ELR (cell line): Measurements from ENCODE around the gene KIF26B.
"Not testable (repeated sequence)": the region's sequence is repeated elsewhere in the genome, so short reads cannot be mapped to it uniquely, and the experiment has no call there.

Experiments used
- DNase-seq: peaks from one replicate; pipeline ENCODE4 v3.0.0-alpha.2; 2015; ENCODE audit warnings: low read depth

Gene KIF26B

DNA sequence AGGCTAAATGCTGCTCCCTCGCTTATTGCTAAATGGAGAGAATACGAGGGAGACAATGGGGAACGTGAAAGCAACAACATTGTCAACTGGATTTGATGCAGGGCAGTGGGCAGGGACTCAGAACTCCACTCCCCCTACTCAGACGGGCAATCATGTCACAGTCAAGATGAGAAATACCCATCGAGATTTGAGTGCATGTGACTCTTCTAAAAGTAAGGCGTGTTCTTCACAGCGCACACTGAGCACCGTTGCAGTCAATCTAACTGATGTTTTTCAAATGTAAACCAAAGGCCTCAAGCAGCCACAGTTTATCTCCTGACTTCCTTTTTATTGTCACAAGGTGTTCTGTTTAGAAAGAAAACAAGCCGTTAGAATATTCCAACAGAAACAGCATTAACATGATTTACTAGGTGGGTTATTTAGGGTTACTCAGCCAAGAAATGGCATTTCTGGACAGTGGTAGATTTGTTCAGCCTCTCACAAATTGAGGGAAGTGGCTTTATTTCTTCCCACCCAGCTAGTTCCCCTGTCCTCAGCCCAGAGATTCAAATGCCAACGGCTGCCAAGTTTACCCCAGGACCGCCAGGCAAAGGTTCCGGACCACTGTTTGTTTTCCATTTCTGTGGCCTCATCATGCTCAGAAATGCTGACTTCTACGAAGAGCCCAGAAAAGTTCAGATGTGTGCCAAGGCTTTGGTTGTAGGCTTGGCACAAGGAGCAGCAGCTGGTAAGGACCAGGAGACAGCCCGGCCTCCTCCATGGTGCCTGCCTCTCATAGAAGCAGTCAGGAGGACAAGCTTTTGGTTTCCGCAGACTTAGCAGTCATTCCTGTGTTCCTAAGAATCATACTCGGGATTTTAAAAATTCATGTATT lies 171.4 kb downstream of the KIF26B start:
- no peak for DNase-seq

DNA sequence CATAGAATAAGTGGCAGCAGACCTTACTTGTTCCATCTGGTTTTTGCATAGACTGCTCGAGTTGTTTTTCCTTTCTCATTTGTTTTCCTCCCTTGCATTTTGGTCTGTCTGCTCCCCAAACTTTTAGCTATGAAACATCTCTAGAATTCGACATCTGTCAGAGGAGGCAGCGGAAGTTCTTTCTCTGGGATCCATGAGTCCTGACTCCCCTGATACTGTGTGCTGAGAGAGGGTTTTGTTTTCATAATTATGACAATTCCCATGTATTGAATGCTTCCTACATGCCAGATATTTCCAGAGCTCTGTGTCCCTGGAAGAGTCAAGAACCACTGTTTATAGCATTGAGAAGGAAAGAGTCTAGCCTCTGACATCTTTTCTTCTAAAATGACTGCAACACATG lies 172.6 kb downstream of the KIF26B start:
- no peak for DNase-seq

DNA sequence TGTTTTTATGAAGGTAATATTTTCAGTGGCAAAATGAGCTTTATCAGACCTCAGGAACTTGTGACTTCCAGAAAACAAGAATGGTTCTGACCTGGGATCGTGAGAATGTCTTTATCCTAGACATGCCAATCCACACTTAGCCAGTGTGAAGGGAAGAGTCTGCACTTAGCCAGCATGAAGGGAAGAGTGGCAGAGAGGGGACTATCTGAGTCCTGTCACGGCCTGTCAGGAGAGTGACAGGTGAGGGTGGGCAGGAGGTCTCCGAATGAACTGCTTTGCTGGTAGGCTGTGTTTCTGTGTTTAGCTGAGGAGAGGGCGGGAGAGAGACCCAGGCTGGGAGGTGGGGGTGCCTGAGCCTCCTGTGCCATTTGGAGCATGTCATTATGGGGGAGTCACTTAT lies 173.1 kb downstream of the KIF26B start:
- DNase-seq = no peak

DNA sequence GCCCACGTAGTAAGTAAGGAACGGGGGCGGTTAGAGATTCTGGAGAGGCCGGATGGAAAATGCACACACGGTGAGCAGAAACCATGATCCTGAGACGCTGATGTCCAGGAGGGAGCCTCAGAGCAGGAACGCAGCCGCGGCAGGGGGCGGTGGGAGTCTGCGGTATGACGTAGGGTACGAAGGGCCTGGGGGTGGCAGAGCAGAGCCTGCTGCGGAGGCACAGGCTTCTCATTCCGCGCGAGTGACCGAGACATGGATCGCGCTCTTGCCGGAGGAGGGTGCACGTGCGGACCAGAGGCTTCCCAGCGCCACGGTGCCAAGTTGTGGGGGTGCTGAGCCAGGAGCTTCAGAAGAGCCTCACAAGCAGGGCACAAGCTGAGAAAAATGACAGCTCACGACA lies 176.2 kb downstream of the KIF26B start:
- no peak for DNase-seq

DNA sequence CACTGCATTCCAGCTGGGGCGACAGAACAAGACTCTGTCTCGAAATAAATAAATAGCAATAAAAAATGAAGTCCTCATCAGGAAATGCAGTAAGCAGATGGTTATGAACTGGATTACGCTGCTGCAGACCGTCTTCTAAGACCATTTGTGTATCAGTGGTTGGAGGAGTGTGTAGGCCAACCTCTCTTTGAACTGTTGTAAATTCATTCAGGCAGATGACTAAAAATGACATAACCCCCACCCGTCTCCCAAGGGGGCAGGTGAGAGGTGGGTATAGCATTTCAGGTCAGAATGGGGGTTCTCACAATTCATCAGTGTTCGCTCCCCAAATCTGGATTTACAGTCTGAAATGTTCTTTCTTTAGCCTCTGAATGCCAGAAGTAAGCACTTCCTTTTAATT lies 177.3 kb downstream of the KIF26B start:
- DNase-seq = no peak

DNA sequence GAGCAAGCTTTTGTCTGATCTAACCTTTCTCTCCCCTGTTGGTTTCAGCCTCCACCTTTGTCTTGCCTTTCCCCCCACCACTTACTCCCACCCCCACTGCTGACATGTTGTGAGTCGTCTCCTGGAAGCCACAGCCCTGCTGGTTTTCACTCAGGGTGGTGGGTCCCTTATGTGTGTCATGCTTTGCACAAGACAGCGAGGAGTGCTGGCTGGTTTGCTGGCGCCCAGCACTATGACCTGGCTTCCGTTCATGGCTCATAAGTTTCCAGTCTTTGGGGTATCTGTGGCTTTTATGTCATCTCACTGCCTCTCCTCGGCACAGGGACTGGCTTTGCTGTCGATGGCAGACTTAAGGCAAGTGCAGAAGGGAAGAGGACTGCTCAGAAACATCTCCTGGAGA lies 177.7 kb downstream of the KIF26B start:
- no peak for DNase-seq

DNA sequence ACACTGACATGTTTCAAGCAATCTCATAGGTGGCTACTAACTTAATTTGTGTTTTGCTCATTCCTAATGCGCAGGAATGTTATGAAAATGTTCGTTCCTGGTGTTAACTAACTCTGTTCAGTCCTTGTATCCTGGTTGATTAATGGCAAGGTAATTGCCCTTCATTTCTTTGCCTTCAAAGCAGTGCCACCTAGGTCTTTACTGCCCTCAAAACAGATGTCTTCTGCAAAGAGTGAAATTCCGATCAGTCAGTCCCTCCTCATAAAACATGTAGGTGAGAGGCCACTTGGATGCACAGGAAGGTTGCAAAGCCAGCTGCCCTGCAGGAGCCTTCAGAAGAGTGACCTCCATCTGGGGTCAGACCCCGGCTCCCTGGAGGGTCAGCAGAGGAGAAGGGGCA lies 179.4 kb downstream of the KIF26B start:
- DNase-seq = no peak

DNA sequence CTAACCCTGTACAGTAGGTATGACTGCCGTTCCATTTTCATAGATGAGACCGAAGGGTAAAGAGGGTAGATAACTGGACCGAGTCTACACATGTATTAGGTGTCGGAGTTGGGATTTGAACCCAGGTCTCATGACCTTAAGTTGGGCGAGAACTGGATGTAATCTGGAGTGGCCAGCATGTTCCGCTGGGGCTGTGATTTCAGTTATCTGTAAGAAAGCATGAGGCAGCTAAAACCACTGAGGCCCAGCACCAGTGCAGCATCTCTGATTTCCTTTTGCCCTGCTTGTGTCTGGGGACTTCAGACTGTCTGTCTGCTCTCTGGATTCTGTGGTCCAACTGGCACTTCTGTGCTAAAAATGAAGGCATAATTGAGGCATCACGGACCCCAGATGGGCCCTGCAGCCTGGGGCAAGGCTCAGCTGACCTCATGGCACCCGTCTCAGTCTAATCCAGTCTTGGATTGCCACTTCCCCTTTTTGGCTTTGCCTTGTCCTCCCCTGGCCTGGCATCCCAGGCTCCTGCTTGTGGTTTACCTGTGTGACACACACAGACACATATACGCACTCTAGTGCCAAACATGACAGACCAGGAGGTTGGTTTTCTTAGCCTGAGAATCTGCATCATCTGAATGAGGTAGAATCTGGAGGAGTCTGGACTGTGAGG lies 180.2 kb downstream of the KIF26B start:
- no peak for DNase-seq

DNA sequence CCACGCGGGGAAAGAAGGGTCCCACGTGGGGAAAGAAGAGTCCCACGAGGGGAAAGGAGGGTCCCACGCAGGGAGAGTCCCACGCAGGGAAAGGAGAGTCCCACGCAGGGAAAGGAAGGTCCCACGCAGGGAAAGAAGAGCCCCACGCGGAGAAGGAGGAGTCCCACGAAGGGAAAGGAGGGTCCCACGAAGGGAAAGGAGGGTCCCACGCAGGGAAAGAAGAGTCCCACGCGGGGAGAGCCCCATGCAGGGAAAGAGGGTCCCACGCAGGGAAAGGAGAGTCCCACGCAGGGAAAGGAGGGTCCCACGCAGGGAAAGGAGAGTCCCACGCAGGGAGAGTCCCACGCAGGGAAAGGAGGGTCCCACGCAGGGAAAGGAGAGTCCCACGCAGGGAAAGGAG lies 180.9 kb downstream of the KIF26B start:
- not testable (repeated sequence) for DNase-seq

DNA sequence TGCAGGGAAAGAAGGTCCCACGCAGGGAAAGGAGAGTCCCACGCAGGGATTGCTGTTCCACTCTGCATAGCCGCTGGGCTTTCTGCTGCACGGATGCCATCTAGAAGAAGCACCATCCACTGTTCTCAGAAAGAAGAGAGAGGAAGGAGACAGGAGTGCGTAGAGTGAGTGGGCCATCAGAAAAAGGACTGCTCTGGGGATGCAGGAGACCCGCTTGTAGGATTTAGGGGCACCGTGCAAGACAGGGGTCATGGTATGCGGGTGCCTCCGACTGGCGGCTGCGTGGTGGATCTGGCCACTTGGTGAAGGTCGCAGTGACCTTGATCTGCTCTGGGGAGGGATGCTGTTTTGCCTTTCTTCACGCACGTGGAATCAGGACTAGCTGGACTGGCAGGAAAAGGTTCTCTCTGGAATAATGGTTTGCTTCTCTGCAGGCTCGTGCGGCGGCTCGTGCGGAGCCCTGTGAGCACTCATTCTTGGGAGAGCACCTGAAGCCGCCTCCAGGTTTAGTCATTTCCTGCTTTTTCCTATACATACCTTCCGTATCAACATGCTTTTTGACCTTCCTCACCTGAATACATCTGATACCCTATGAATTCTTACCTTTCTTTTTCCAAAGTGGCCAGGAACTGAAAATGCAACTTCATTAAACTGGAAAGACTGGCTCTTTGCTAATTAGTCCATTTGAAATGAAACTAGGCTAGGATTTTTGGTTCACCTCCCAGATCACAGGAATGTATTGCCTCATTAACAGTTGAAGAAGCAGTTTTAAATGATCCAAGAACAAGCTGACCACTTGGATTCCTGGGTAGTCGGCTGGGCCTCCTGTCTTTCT lies 181.6 kb downstream of the KIF26B start:
- no peak for DNase-seq

DNA sequence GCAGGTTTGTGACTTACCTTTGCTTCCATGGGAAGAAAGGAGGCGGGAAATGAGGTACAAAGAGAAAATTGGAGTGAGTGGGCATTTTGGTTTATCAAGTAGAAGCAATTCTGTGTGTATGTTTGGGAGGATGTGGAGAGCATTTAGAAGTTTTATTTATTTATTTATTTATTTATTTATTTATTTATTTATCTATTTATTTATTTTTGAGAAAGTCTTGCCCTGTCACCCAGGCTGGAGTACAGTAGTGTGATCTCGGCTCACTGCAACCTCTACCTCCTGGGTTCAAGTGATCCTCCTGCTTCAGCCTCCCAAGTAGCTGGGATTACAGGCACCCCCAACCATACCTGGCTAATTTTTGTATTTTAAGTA lies 182.2 kb downstream of the KIF26B start:
- not testable (repeated sequence) for DNase-seq

DNA sequence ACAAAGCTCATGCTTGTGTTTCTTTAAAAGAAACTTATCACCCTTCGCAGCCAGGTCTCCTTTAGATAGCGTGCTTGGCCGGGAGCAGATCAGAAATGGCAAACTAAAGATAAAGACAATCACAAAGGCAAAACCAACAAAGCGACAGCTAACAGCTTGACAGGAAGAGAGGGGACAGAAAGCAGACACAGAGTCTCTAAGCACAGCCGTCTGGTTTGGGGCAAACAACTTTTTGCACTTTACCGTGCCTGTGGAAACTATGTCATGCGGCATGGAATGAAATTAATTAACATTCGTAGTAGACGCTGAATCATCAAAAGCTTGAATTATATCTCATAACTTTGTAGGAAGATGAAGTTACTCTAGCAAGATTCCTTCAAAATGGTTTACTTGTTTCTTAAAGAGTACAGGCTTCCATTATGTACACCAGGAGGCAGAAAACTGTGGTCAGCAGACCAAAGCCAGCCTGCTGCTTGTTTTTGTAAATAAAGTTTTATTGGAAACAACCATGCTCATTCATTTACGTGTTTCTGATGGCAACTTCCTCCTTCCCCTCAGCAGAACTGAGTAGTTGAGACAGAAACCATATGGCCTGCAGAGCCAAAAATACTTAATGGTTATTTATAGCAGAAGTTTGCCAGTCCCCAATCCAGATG lies 183.2 kb downstream of the KIF26B start:
- no peak for DNase-seq

DNA sequence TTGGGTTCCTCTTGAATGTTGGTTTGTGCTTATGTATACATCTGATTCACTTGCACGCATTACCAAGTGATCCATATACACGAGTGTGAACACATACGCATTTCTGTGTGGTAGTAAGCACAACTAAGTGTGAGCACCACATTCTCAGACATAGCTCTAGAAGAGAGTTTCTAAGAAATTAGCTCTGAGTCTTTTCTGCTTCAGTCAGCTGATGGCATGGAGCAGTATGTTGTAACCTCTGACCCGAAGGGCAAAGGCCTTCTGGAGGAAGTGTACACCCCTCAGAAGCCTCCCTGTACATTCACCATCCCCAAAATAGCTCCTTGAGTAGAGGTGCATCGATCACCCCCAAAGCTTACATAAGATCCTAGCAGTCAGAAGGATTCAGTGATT lies 183.7 kb downstream of the KIF26B start:
- no peak for DNase-seq

DNA sequence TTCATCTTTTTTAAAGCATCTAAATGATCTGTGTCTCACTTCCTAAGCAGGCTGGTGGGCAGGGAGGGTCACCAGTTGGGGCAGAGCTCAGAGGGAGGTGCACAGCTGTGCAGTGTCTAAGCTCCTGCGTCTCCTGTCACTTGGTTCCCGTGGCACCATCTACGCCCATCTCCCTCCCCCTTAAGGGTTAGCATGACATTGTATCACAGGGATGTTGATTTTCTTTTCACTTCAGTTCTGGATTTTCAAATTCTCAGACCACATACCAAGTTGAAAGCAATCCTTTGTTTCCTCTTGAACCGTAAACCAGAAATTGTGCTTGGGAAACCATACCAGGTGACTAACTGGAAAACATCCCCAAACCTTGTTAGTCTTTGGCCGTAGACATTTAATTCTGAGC lies 187.0 kb downstream of the KIF26B start:
- DNase-seq = no peak

DNA sequence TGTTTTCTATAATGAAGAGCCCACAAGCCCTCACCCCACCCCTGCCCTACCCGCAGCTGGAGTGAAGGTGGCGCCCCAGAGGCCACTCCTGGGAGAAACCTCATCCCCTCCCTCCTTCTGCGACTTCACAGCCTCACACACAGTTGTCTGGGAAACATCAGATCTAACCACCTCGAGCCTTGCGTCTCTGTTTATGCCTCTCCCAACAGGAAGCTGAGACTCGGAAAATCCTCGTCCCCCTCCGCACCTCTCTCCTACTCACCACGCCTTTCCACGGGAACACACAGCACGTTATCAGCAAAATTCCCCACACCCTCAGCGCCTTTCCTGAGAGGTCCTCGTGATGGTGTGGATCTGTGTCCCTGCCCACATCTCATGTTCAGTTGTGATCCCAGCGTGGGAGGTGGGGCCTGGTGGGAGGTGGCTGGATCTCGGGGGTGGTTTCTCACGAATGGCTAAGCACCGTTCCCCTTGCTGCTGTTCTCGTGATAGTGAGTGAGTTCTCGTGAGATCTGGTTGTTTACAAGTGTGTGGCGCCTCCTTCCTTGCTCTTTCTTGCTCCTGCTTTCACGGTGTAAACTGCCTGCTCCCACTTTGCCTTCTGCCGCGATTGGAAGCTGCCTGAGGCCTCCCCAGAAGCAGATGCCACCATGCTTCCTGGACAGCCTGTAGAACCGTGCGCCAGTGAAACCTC lies 190.6 kb downstream of the KIF26B start:
- DNase-seq = no peak

DNA sequence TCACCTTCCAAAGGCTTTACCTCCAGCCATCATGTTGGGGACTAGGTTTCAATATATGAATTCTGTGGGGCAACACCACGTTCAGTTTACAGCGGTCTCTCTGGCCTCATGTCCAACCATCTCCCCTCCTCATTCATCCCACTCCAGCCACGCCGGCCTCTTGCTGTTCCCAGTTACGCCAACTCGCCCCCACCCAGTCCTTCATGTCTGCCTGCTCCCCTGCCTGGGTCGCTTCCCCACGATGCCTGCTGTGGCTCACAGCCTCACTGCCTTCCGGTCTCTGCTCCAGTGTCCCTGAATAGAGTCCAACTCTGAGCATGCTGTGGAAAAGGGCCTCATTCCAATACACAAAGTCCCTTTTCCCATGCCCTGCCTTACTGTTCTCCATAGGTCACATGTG lies 193.8 kb downstream of the KIF26B start:
- DNase-seq = no peak

DNA sequence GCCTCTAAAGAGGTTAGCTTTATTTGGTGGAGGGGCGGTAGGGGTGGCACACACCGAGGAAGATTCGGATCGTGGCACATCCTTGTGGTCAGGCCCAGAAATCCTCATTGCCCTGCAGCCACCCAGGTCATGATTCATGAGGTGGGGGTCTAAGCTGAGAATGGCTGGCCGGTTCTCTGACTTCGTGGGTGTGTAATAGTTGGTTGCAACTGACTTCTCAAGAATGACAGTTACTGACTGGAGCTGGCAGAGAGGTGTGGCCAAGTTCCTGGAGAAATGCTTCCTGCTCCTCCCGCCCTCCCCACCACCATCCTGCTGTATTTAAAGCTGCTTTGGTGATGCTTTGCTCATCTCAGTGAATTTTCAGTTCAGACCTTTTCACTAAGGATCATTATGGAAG lies 198.6 kb downstream of the KIF26B start:
- no peak for DNase-seq

DNA sequence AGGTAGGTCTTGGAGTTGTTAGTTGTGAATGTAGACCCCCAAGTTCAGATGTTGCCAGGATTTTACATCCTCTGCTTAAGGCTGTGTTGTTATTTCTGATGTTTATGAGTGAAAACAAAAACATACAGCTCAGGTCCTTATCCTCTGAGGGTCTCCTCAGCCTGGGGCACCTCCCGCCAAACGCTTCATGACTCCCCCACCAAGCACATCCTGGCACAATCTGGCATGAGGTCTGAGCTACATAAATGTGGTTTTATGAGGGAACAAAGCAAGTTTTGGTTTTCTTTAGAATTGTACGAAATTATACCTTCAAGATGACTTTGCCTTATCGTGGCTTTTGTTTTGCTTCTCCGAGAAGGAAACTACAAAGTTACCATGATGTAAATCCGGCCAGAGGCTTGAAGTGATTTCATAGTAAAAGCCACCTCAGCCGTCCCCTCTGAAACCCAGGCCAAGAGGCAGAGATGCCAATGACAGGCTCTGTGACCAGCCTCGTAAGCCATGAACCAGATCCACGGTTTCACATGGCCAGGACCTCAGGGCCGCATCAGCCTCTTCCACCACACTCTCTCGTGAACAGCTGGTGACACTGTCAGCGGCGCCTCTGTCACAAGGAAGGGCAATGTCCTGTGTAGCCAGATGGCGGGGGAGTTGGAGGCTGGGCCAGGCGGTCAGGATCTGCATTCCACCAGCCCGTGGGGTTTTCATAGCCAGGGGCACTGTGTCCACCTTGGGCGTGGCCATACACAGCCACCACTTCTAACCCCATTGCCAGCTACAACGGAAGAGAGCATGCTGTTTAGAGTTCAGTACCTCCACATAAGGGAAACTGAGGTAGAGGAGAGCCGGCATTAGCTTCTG lies 199.4 kb downstream of the KIF26B start:
- no peak for DNase-seq

DNA sequence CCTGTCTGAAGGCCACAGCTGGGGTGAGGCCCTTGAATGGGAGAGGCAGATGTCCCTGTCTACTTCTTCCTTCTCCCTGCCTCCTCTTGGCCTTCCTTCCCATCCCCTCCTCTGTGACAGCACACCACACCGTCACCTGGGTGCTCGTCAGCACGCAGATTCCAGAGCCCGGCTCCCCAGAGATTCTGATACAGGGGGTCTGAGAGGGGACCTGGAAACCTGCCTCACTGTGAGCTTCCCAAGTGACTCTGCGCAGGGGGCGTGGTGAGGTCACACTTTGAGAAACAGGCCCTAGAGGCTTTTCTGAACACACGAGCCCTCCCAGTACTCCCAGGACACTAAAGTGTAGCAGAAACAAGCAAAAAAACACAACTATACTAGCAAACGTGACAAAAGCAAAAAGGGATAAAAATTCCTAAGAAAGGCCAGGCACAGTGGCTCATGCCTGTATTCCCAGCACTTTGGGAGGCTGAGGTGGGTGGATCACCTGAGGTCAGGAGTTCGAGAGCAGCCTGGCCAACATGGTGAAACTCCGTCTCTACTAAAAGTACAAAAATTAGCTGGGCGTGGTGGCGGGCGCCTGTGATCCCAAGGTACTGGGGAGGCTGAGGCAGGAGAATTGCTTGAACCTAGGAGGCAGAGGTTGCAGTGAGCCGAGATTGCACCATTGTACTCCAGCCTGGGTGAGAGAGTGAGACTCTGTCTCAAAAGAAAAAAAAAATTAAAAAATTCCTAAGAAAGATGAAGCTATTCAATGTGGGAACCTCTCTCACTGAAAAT lies 201.3 kb downstream of the KIF26B start:
- not testable (repeated sequence) for DNase-seq
